Subcutaneous adipose tissue (tissue), 4 donors: ENCODE results near the gene HIPK2. TPM values are rescaled to one million over a fixed set of nuclear protein-coding genes. Genes with fewer than 3 reads are reported as not detected.

Experiments
- total RNA-seq, 4 donors: library from RNA; depleted of rRNA; stranded (reverse); fragments of >200 nt; gene quantifications; one replicate each; pipeline ENCODE4 v1.1.0, GENCODE V29; 2016
- TF ChIP-seq, protein P1 (sequence below): fragments of 450-650 bp; IDR thresholded peaks from one replicate; pipeline ENCODE4 v1.5.1; 2016; ENCODE audit warnings: low read depth, mild to moderate bottlenecking, control low read depth, antibody characterized with exemption, moderate library complexity

Gene HIPK2
- total RNA-seq, 4 donors from 2014 or later, result 30.4 to 89.8 (median 60.9) TPM

DNA sequence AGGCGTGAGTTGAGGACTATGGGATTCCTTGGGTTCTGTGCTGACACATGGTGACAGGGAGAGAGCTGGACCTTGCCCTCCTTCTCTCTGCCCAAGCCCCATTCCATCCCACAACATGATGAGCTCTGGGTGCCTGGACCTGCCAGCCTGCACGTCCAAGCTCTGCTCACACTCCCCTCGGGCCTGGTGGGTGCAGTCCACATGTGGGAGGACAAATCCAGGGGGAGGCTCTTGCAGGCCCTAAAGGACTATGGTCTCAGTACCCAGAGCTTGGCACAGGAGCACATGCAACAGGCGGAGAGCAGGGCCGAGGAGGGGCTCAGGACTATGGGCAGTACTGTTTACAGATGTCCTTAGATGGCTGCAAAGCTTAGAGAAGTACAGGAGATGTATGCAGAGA lies 162.9 kb downstream of the HIPK2 start:
- TF ChIP-seq, protein P1, sequence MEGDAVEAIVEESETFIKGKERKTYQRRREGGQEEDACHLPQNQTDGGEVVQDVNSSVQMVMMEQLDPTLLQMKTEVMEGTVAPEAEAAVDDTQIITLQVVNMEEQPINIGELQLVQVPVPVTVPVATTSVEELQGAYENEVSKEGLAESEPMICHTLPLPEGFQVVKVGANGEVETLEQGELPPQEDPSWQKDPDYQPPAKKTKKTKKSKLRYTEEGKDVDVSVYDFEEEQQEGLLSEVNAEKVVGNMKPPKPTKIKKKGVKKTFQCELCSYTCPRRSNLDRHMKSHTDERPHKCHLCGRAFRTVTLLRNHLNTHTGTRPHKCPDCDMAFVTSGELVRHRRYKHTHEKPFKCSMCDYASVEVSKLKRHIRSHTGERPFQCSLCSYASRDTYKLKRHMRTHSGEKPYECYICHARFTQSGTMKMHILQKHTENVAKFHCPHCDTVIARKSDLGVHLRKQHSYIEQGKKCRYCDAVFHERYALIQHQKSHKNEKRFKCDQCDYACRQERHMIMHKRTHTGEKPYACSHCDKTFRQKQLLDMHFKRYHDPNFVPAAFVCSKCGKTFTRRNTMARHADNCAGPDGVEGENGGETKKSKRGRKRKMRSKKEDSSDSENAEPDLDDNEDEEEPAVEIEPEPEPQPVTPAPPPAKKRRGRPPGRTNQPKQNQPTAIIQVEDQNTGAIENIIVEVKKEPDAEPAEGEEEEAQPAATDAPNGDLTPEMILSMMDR, result no peak

DNA sequence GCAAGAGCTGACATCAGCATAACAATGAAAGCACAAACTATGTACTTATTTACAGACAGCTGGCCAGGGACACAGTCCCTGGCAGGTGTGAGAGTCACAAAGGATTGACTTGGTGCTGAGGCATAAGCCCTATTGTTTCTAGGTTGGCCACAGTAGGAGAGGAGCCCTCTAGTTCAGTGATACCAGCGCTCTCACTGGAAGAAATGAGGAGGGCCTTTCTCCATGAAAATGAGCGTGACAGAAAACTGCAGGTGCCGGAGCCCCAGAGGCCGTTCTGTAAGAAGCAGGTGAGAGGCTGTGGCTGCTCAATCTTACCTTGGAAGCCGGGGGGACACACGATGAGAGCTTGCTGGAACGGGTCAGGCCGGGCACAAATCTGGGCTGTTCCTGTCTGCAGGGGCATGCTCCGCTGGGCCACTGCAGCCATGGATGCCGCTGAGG lies 163.8 kb downstream of the HIPK2 start:
- TF ChIP-seq, protein P1, result no peak

DNA sequence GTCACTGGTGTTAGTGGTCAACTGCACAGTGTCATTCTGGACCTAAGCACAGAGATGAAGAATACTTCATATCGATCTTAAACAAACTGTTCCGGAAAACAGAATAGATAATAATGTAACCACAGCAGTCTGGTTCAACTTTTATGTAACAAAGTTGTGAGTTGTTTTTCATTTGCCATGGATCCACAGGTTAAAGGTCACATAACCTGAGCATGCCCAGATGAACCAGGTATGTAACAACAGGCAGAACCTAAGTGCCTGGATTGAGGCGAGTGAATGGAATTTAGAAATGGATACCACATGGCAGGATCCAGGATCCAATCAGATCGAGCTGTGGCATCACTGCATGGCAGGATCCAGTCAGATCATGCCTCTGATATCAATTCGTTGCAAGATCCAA lies 167.2 kb downstream of the HIPK2 start:
- TF ChIP-seq, protein P1, result no peak

DNA sequence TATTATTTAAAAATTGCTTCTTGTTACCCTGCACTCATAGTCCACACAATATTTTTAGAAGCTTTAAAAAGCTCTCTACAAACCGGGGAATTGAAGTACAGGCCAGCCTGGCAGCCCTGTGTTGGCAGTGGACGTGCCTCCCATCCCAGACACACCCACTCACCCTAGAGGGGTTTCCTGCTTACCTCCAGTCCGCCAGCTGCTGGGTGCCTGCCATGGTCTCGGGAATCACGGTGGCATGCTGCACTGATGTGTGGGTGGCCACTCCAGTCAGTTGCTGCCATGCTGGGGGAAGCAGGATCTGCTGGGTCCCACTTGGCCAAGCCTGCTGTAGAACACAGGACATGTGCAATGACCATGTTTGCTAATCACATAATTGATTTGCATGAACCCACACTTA lies 173.9 kb downstream of the HIPK2 start:
- TF ChIP-seq, protein P1, result no peak

DNA sequence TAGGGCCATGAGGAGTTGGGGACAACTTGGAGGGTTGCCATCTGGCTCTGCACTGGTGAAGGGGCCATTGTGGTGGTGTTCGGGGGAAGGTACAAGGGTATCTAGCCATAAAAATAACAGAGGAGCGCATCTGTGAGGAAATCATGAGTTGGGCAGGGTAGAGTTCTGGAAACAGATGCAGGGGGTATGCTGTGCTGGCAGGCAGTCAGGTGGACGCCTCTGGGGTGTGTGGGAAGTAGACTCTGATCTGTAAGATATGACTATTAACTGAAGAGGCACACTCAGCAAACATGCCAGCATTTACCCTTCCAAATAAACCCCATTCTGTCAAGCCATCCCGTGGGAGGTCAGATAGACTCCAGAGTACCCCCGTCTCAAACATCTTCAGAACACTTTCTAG lies 174.5 kb downstream of the HIPK2 start:
- TF ChIP-seq, protein P1, result no peak

DNA sequence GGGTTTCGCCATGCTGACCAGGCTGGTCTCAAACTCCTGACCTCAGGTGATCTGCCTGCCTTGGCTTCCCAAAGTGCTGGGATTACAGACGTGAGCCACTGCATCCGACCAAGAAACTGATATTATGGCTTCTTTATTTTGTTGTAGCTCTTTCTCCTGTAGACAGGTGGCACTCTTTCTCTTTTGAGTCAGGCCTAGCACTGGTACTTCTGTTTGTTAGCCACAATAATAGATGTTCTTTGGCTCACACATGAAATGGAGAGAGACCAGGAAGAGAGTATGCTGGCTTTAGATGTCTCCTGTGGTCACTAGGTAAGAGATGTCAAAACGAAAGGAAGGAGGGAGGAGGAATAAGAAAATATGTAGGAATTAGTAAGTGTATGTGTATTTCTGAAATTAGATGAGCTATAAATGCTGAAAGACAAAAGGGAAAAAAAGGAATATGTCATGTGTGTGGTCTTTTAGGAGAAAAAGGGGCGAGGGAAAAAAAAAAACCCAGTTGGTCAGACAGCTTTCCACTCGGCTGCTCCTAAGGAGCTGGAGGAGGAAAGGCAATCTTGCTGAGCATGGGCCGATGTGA lies 175.6 kb downstream of the HIPK2 start:
- TF ChIP-seq, protein P1, result no peak

DNA sequence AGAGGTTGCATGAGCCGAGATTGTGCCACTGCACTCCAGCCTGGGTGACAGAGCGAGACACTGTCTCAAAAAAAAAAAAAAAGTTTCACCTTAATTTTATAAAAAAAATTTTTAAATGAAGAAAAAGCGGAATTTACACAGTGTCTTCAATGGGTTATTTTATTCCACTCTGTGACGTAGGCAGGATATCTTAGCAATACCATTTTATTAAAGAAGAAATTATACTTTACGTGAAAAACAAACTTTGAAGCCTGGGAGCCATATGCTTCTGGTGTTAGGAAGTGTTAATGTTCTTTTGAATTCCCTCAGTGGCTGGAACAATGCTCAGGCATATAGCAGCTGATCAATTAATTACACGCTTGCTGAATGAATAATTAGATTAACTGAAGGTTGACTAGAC lies 176.6 kb downstream of the HIPK2 start:
- TF ChIP-seq, protein P1, result no peak
